Nephron (organoid): ENCODE results near the gene EWSR1.

Experiments
- H3K27ac Mint-ChIP-seq, 3 experiments: 2 replicates each; pipeline ENCODE4 v1.8.0; 2020; ENCODE audit warnings: mixed read lengths in 3 of 3, mild to moderate bottlenecking in 2 of 3, moderate library complexity in 1 of 3
- H3K27me3 Mint-ChIP-seq: 2 replicates; pipeline ENCODE4 v1.8.0; 2021; ENCODE audit warnings: low read depth, mild to moderate bottlenecking, moderate library complexity, mixed read lengths
- H3K36me3 Mint-ChIP-seq: 2 replicates; pipeline ENCODE4 v1.8.0; 2020; ENCODE audit warnings: low read depth, mixed read lengths
- H3K4me1 Mint-ChIP-seq: 2 replicates; pipeline ENCODE4 v1.8.0; 2020; ENCODE audit warnings: mixed read lengths
- H3K4me3 Mint-ChIP-seq, 3 experiments: 2 replicates each; pipeline ENCODE4 v1.8.0; 2020; ENCODE audit warnings: mild to moderate bottlenecking in 3 of 3, mixed read lengths in 3 of 3, moderate library complexity in 2 of 3
- H3K9me3 Mint-ChIP-seq: 2 replicates; pipeline ENCODE4 v1.8.0; 2020; ENCODE audit warnings: mixed read lengths
- CTCF ChIP-seq, 3 experiments: fragments of 200-600 bp; sonication (generic); IDR thresholded peaks; one replicate each; pipeline ENCODE4 v1.5.0; 2021; ENCODE audit warnings: antibody characterized with exemption in 3 of 3; ENCODE audit not compliant: unreplicated experiment in 3 of 3

EWSR1 gene

GRCh38 chr22:29272624-29273023 lies 4.6 kb downstream of the EWSR1 start:
- Mint-ChIP-seq H3K4me1 (peaks cover 71% of the 10 kb centered on the region), H3K27me3 (no peaks in the 10 kb centered on the region)
- no peak for TF ChIP-seq CTCF (IDR thresholded peaks at IDR 0.05; ENCODE audit: unreplicated experiment in 3 of 3)

GRCh38 chr22:29275167-29275566 lies 7.1 kb downstream of the EWSR1 start:
- Mint-ChIP-seq H3K27ac (peak overlapping the region; percentile 37 to 74 (median 72)), H3K27me3 (no peaks in the 10 kb centered on the region), H3K36me3 (peaks cover 91% of the 10 kb centered on the region), H3K4me1 (peaks cover 54% of the 10 kb centered on the region), H3K4me3 (no peak overlapping the region), H3K9me3 (no peaks in the 10 kb centered on the region)
- no peak for TF ChIP-seq CTCF (IDR thresholded peaks at IDR 0.05; ENCODE audit: unreplicated experiment in 3 of 3)

More at GRCh38 chr22:29272624-29273023, 4.6 kb downstream of the EWSR1 start:
- Mint-ChIP-seq H3K9me3 (no peaks in the 10 kb centered on the region), H3K4me3 (no peak overlapping the region), H3K27ac (no peak overlapping the region), H3K36me3 (peaks cover 81% of the 10 kb centered on the region)

- peaks cover 46% of the 10 kb centered on the region for H3K4me1 Mint-ChIP-seq
- H3K9me3 Mint-ChIP-seq, result no peaks in the 10 kb centered on the region
- no peak for TF ChIP-seq CTCF (IDR thresholded peaks at IDR 0.05; ENCODE audit: unreplicated experiment in 3 of 3)
- peak overlapping the region; percentile 65 to 74 (median 72) for H3K27ac Mint-ChIP-seq
- peak overlapping the region in 2 of 3 experiments; percentile 8 to 39 for H3K4me3 Mint-ChIP-seq
- no peaks in the 10 kb centered on the region for H3K27me3 Mint-ChIP-seq
- H3K36me3 Mint-ChIP-seq, result peaks cover 92% of the 10 kb centered on the region
Measured at GRCh38 chr22:29275819-29276565, 7.9 kb downstream of the EWSR1 start.

- peaks cover 28% of the 10 kb centered on the region for H3K4me1 Mint-ChIP-seq
- H3K27me3 Mint-ChIP-seq, result no peaks in the 10 kb centered on the region
- H3K36me3 Mint-ChIP-seq, result peaks cover 95% of the 10 kb centered on the region
- peak overlapping the region; percentile 7 to 74 (median 22) for H3K27ac Mint-ChIP-seq
- no peak for TF ChIP-seq CTCF (IDR thresholded peaks at IDR 0.05; ENCODE audit: unreplicated experiment in 3 of 3)
- H3K9me3 Mint-ChIP-seq, result no peaks in the 10 kb centered on the region
- H3K4me3 Mint-ChIP-seq, result no peak overlapping the region
Measured at GRCh38 chr22:29277927-29278326, 9.9 kb downstream of the EWSR1 start.

- Mint-ChIP-seq H3K27me3 (no peaks in the 10 kb centered on the region), H3K4me3 (no peak overlapping the region), H3K36me3 (peaks cover 93% of the 10 kb centered on the region), H3K9me3 (no peaks in the 10 kb centered on the region), H3K27ac (no peak overlapping the region), H3K4me1 (no peaks in the 10 kb centered on the region)
- TF ChIP-seq CTCF (IDR thresholded peaks at IDR 0.05; ENCODE audit: unreplicated experiment in 3 of 3), result no peak
Measured at GRCh38 chr22:29284196-29284595, 16.1 kb downstream of the EWSR1 start.

GRCh38 chr22:29288837-29289236 lies 20.8 kb downstream of the EWSR1 start:
- Mint-ChIP-seq H3K36me3 (peaks cover 91% of the 10 kb centered on the region), H3K4me1 (no peaks in the 10 kb centered on the region), H3K27ac (no peak overlapping the region), H3K27me3 (no peaks in the 10 kb centered on the region), H3K9me3 (no peaks in the 10 kb centered on the region), H3K4me3 (no peak overlapping the region)
- TF ChIP-seq CTCF (IDR thresholded peaks at IDR 0.05; ENCODE audit: unreplicated experiment in 3 of 3), result no peak
